Nephron progenitor cell (in vitro differentiated cells): Measurements from ENCODE around the gene HYI.

Source experiments
- DNase-seq: peaks from one replicate; pipeline ENCODE4 v3.0.0; 2021
- H3K27ac Mint-ChIP-seq: 2 replicates; pipeline ENCODE4 v1.8.0; 2021; ENCODE audit warnings: mild to moderate bottlenecking, moderate library complexity, mixed read lengths
- H3K27me3 Mint-ChIP-seq: 2 replicates; pipeline ENCODE4 v1.8.0; 2021; ENCODE audit warnings: mild to moderate bottlenecking, low read depth, mixed read lengths; ENCODE audit not compliant: poor library complexity
- H3K36me3 Mint-ChIP-seq: 2 replicates; pipeline ENCODE4 v1.8.0; 2021; ENCODE audit warnings: low read depth, mixed read lengths
- H3K4me1 Mint-ChIP-seq: 2 replicates; pipeline ENCODE4 v1.8.0; 2021; ENCODE audit warnings: mixed read lengths
- H3K4me3 Mint-ChIP-seq: 2 replicates; pipeline ENCODE4 v1.8.0; 2021; ENCODE audit warnings: mild to moderate bottlenecking, moderate library complexity, mixed read lengths
- H3K9me3 Mint-ChIP-seq: 2 replicates; pipeline ENCODE4 v1.8.0; 2021; ENCODE audit warnings: mild to moderate bottlenecking, moderate library complexity, mixed read lengths
- CTCF ChIP-seq: fragments of 200-600 bp; sonication (generic); IDR thresholded peaks from 2 replicates; pipeline ENCODE4 v1.5.0; 2021; ENCODE audit warnings: antibody characterized with exemption

HYI gene

DNA sequence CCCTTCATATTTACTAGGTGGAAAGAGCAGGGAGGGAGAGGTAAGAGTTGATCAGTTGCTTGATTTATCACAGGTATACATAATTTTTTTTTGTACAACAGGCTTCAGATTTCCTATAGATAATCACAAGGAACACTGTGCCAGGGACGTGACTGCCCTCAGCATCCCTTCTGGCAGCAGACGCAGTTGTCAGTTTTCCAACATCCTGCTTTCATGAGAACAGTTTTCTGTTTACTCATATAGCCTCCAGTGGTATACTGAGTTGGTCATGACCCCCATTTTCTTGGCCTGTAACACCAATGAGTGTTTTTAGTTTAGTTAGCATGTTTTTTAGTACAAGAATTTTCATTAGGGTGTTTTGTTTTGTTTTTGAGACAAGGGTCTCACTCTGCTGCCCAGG lies 39.1 kb upstream of the HYI start:
- DNase-seq: no peak
- peaks cover 9% of the 10 kb centered on the region for H3K36me3 Mint-ChIP-seq
- H3K4me3 Mint-ChIP-seq: no peak overlapping the region
- TF ChIP-seq CTCF: no peak
- H3K27ac Mint-ChIP-seq: no peak overlapping the region
- peaks cover 8% of the 10 kb centered on the region for H3K4me1 Mint-ChIP-seq
- H3K9me3 Mint-ChIP-seq: peaks cover 45% of the 10 kb centered on the region
- peaks cover 15% of the 10 kb centered on the region for H3K27me3 Mint-ChIP-seq

DNA sequence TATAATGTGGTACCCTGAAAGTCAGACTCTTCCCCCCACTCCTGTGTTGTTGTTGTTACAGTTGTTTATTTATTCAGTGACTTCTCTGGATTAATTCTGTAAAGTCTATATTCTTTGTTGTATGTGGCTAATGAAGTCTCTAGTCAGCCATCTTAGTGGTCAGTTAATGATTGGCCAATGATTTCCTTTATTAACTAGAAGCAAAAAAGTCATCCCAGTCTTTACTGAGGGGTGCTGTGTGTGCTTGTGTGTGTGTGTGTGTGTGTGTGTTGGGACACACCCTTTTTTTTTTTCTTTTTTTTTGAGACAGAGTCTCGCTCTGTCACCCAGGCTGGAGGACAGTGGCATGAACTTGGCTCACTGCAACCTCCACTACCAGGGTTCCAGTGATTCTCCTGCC lies 37.3 kb upstream of the HYI start:
- no peak overlapping the region for H3K27ac Mint-ChIP-seq
- peaks cover 15% of the 10 kb centered on the region for H3K27me3 Mint-ChIP-seq
- TF ChIP-seq CTCF: no peak
- H3K4me3 Mint-ChIP-seq: no peak overlapping the region
- DNase-seq: no peak
- peaks cover 8% of the 10 kb centered on the region for H3K4me1 Mint-ChIP-seq
- H3K36me3 Mint-ChIP-seq: peaks cover 9% of the 10 kb centered on the region
- H3K9me3 Mint-ChIP-seq: peaks cover 56% of the 10 kb centered on the region

DNA sequence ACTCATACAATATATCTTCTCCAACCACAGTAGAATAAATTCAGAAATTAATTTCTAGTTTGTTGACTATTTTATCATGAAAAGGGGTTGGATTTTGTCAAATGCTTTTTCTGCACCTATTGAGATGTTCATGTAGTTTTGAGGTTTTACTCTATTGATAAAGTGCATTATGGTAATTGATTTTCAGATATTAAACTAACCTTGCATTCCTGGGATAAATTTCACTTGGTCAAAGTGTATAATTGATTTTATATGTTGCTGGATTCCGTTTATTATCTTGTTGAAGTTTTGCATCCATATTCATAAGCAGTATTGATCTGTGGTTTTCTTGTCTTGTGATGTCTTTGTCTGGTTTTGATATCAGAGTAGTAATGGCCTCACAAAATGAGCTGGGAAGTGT lies 34.4 kb upstream of the HYI start:
- Mint-ChIP-seq H3K4me1 (no peaks in the 10 kb centered on the region), H3K27ac (no peak overlapping the region), H3K9me3 (peaks cover 64% of the 10 kb centered on the region), H3K36me3 (peaks cover 9% of the 10 kb centered on the region), H3K4me3 (no peak overlapping the region), H3K27me3 (peaks cover 15% of the 10 kb centered on the region)
- TF ChIP-seq CTCF: no peak
- DNase-seq: no peak

- no peak for TF ChIP-seq CTCF
- Mint-ChIP-seq H3K4me1 (no peaks in the 10 kb centered on the region), H3K4me3 (no peak overlapping the region), H3K36me3 (peaks cover 5% of the 10 kb centered on the region), H3K27me3 (peaks cover 28% of the 10 kb centered on the region), H3K27ac (no peak overlapping the region), H3K9me3 (peaks cover 32% of the 10 kb centered on the region)
- no peak for DNase-seq
These were observed 30.6 kb upstream of the HYI start for GRCh38 chr1:43484367-43484766.

GRCh38 chr1:43482215-43482614 lies 28.5 kb upstream of the HYI start:
- DNase-seq: no peak
- Mint-ChIP-seq H3K4me1 (no peaks in the 10 kb centered on the region), H3K9me3 (peaks cover 13% of the 10 kb centered on the region), H3K27me3 (peaks cover 25% of the 10 kb centered on the region), H3K4me3 (no peak overlapping the region), H3K36me3 (no peaks in the 10 kb centered on the region), H3K27ac (no peak overlapping the region)
- no peak for TF ChIP-seq CTCF

DNA sequence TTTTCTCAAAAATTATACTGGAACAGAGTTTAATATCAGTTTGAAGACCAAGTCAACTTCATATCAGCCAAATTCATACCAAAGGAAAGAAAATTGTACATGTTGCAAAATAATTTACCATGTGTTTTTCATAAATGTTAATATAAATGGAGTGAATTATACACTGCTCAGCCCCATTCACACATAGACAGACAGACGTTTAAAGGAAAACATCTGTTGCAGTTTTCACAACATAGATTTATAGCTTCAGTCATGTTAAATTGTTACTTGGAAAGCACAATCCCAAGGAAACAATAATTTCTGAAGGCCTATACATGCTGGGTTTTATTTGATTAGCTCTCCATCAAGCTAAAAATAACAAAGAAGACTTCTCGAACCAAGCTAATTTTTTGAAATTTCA lies 27.8 kb upstream of the HYI start:
- Mint-ChIP-seq H3K4me1 (no peaks in the 10 kb centered on the region), H3K27ac (no peak overlapping the region), H3K36me3 (no peaks in the 10 kb centered on the region), H3K4me3 (no peak overlapping the region), H3K9me3 (peaks cover 10% of the 10 kb centered on the region), H3K27me3 (peaks cover 25% of the 10 kb centered on the region)
- DNase-seq: no peak
- no peak for TF ChIP-seq CTCF
